GM12878 (cell line): ENCODE data around the gene CDX1. TPM values are rescaled to one million over a fixed set of nuclear protein-coding genes. Genes with fewer than 3 reads are reported as not detected.

Source experiments
- ATAC-seq: fragments of 200-7000 bp; cut with Tn5 transposase; 3 replicates; pipeline ENCODE4 v1.9.1; 2020; ENCODE audit warnings: mild to moderate bottlenecking, moderate library complexity
- BruUV-seq: library from RNA; stranded (reverse); fragments of 400-500 nt; replicated peaks from 2 replicates; lab custom pipeline; 2021; lab: Mats Ljungman, UMichigan
- CTCF ChIA-PET: fragments of 300-600 bp; sonication (Branson Sonifier 250); formaldehyde crosslinking; extraction: SDS; loops from one replicate; lab custom pipeline; 2021; ENCODE audit warnings: inconsistent platforms; lab: Yijun Ruan, JAX
- POLR2A ChIA-PET: fragments of 350-600 bp; formaldehyde crosslinking; extraction: SDS; loops from one replicate; lab custom pipeline; 2021; ENCODE audit warnings: inconsistent platforms; lab: Charles Lee
- RAD21 ChIA-PET: fragments of 300-600 bp; sonication (Branson Sonifier 250); formaldehyde crosslinking; loops from one replicate; lab custom pipeline; 2023; ENCODE audit warnings: antibody characterized with exemption; ENCODE audit not compliant: unreplicated experiment; lab: Charles Lee
- SMC1A ChIA-PET: fragments of 300-600 bp; sonication (Branson Sonifier 250); formaldehyde crosslinking; loops from one replicate; lab custom pipeline; 2023; ENCODE audit not compliant: unreplicated experiment, uncharacterized antibody; lab: Charles Lee
- DNase-seq: peaks from one replicate; pipeline ENCODE4 v3.0.0-alpha.2; 2011; ENCODE audit warnings: low read depth, low spot score
- FAIRE-seq: peaks from 3 replicates; lab custom pipeline; 2011; peaks lifted over from hg19 to GRCh38; lab: Jason Lieb, UNC
- H2AFZ ChIP-seq: 2 replicates; pipeline ENCODE4 v1.6.0; 2011; ENCODE audit warnings: low read depth, low read length, control low read depth; ENCODE audit not compliant: control insufficient read depth
- H3K27ac ChIP-seq: 2 replicates; pipeline ENCODE4 v1.5.1; 2011; ENCODE audit warnings: control low read depth; ENCODE audit not compliant: control insufficient read depth, insufficient read depth
- H3K27me3 ChIP-seq, 2 experiments: replicated peaks in 1 of 2; 2 replicates each; pipeline versions ENCODE4 v1.6.0 to v1.6.1; 2011; ENCODE audit warnings: low read length in 1 of 2; ENCODE audit not compliant: control insufficient read depth in 2 of 2, insufficient read depth in 2 of 2
- H3K36me3 ChIP-seq, 2 experiments: 2 replicates each; pipeline ENCODE4 v1.5.1; 2011; ENCODE audit warnings: low read length in 1 of 2; ENCODE audit not compliant: control insufficient read depth in 2 of 2, insufficient read depth in 2 of 2
- H3K4me1 ChIP-seq: 2 replicates; pipeline ENCODE4 v1.6.1; 2011; ENCODE audit warnings: mild to moderate bottlenecking, low read length, moderate library complexity, mixed read lengths; ENCODE audit not compliant: control insufficient read depth, insufficient read depth
- H3K4me2 ChIP-seq: 2 replicates; pipeline ENCODE4 v1.6.0; 2011; ENCODE audit warnings: control low read depth; ENCODE audit not compliant: control insufficient read depth, insufficient read depth
- H3K4me3 ChIP-seq: fragments of 200-600 bp; sonication (generic); 2 replicates; pipeline ENCODE4 v1.5.1; 2016
- H3K79me2 ChIP-seq: 2 replicates; pipeline ENCODE4 v1.6.0; 2011; ENCODE audit warnings: low read length; ENCODE audit not compliant: control insufficient read depth, insufficient read depth
- H3K9ac ChIP-seq: 2 replicates; pipeline ENCODE4 v1.8.0; 2011; ENCODE audit warnings: low read length, control low read depth, mixed read lengths; ENCODE audit not compliant: control insufficient read depth, insufficient read depth
- H3K9me3 ChIP-seq: replicated peaks from 3 replicates; pipeline ENCODE4 v1.5.1; 2011; ENCODE audit warnings: mild to moderate bottlenecking, low read length; ENCODE audit not compliant: control insufficient read depth, insufficient read depth
- H4K20me1 ChIP-seq: 2 replicates; pipeline ENCODE4 v1.6.0; 2011; ENCODE audit not compliant: control insufficient read depth, insufficient read depth
- BRCA1 ChIP-seq: IDR thresholded peaks from 2 replicates; pipeline ENCODE4 v1.6.1; 2011; ENCODE audit warnings: low read depth, low read length, improper control_type of control experiment
- ETV6 ChIP-seq, 2 experiments: fragments of 450-650 bp in 1 of 2; IDR thresholded peaks in 1 of 2; conservative IDR thresholded peaks in 1 of 2; 2 replicates each; pipeline ENCODE4 v1.6.1; 2014; ENCODE audit warnings: antibody characterized with exemption in 1 of 2, borderline replicate concordance in 1 of 2, low read depth in 1 of 2, mild to moderate bottlenecking in 1 of 2, moderate library complexity in 1 of 2
- MYB ChIP-seq: fragments of 150-350 bp; IDR thresholded peaks from 2 replicates; pipeline ENCODE4 v1.6.1; 2014; ENCODE audit warnings: mild to moderate bottlenecking, low read depth, low read length, borderline replicate concordance
- RELA ChIP-seq: fragments of 450-650 bp; IDR thresholded peaks from 2 replicates; pipeline ENCODE4 v1.8.0; 2014; ENCODE audit warnings: borderline replicate concordance; ENCODE audit not compliant: partially characterized antibody
- WGBS: methylation state at CpG from one replicate; pipeline ENCODE4 v1.1.6; 2016; ENCODE audit warnings: low lambda C conversion rate; ENCODE audit not compliant: insufficient replicate concordance, insufficient coverage; ENCODE audit errors: missing lambda C conversion rate; 5-methylcytosine and 5-hydroxymethylcytosine counted together
- in situ Hi-C: fragments of 300-500 bp; cut with MboI; formaldehyde crosslinking; loops from 9 replicates; pipeline ENCODE4 v1.14.3; 2018; ENCODE audit warnings: mixed read lengths
- intact Hi-C: fragments of 100-400 bp; cut with micrococcal nuclease; formaldehyde crosslinking; loops from one replicate; pipeline ENCODE4 v1.14.2; 2022; ENCODE audit not compliant: unreplicated experiment
- polyA plus RNA-seq, 11 experiments: library from polyadenylated mRNA; depleted of rRNA in 4 of 11; unstranded in 6 of 11; stranded (reverse) in 5 of 11; fragments of >200 nt; fragmentation: Nextera tagmentation in 4 of 11; fragmentation: Illumina TruSeq in 1 of 11; extraction: Ambion mirVana in 4 of 11; extraction: Trizol in 1 of 11; gene quantifications; 1 replicate in 1 of 11; 2 replicates in 10 of 11; pipeline versions ENCODE4 v1.2.1 to v1.2.3, GENCODE V29; 2011 to 2016; ENCODE audit warnings: inconsistent platforms in 2 of 11, missing spikeins in 2 of 11, low read depth in 1 of 11
- total RNA-seq, 4 experiments: library from RNA; depleted of rRNA in 3 of 4; stranded (reverse); fragments of >200 nt in 3 of 4; fragmentation: Illumina TruSeq in 1 of 4; extraction: Trizol in 1 of 4; gene quantifications; 2 replicates each; pipeline versions ENCODE4 v1.2.1 to v1.2.3, GENCODE V29; 2013 to 2021
- TF ChIP-seq, protein P1 (sequence below): fragments of 450-650 bp; IDR thresholded peaks from 2 replicates; pipeline ENCODE4 v1.6.1; 2017; ENCODE audit warnings: low read depth, mild to moderate bottlenecking, moderate library complexity
- TF ChIP-seq, protein P2 (sequence below): IDR thresholded peaks from 2 replicates; pipeline ENCODE4 v1.6.1; 2011; ENCODE audit warnings: mild to moderate bottlenecking, low read depth, low read length, moderate library complexity; ENCODE audit not compliant: insufficient replicate concordance

The CDX1 gene
- total and polyA plus RNA-seq, 10 of the 15 experiments (the other 5 are each of a cell fraction or from before 2014, with no cell fraction given): not detected

DNA sequence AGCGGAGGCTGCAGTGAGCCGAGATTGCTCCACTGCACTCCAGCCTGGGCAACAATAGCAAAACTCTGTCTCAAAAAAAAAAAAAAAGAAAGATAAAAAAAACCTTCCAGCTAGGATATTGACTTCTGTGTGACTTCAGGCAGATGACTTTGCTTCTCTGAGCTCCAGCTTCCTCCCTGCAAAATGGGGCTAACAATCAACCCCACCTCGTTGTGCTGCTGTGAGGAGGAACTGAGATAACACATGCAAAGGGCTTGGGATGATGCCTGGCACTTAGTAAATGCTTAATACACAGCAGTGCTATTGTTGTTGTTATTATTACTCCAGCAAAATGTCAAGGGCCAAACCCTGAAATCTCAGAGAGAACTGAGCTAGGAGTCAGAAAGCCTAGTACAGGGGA, 3.5 kb upstream of the CDX1 start:
- H3K4me1 ChIP-seq: peaks cover 9% of the 10 kb centered on the region
- H3K9ac ChIP-seq: no peak overlapping the region
- no peak overlapping the region for H3K27ac ChIP-seq
- DNase-seq: no peak
- no TSS peak for BruUV-seq
- no peak for ATAC-seq
- no peaks in the 10 kb centered on the region; a peak in 1 of 4 replicates for H3K27me3 ChIP-seq
- intact Hi-C loops: no loop called here
- ChIA-PET RAD21 (interaction anchor here (0.6 to 1.9 kb wide), 10 partner anchors 12 to 273 kb away, joined by 3 to 8 read pairs (median 4); no protein-coding TSS in a partner anchor), POLR2A (no interaction called here), CTCF (interaction anchor here (0.6 to 6.7 kb wide), 18 partner anchors 10 to 512 kb away, joined by 3 to 68 read pairs (median 4); no protein-coding TSS in a partner anchor), SMC1A (interaction anchor here (0.8 to 1.8 kb wide), 9 partner anchors 12 to 271 kb away, joined by 3 to 10 read pairs (median 3); no protein-coding TSS in a partner anchor)
- WGBS: 0% methylated on average over 1 of the region's 3 CpGs
- TF ChIP-seq RELA: no peak
- TF ChIP-seq, protein P1, sequence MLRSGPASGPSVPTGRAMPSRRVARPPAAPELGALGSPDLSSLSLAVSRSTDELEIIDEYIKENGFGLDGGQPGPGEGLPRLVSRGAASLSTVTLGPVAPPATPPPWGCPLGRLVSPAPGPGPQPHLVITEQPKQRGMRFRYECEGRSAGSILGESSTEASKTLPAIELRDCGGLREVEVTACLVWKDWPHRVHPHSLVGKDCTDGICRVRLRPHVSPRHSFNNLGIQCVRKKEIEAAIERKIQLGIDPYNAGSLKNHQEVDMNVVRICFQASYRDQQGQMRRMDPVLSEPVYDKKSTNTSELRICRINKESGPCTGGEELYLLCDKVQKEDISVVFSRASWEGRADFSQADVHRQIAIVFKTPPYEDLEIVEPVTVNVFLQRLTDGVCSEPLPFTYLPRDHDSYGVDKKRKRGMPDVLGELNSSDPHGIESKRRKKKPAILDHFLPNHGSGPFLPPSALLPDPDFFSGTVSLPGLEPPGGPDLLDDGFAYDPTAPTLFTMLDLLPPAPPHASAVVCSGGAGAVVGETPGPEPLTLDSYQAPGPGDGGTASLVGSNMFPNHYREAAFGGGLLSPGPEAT: no peak
- TF ChIP-seq BRCA1: no peak
- TF ChIP-seq, protein P2, sequence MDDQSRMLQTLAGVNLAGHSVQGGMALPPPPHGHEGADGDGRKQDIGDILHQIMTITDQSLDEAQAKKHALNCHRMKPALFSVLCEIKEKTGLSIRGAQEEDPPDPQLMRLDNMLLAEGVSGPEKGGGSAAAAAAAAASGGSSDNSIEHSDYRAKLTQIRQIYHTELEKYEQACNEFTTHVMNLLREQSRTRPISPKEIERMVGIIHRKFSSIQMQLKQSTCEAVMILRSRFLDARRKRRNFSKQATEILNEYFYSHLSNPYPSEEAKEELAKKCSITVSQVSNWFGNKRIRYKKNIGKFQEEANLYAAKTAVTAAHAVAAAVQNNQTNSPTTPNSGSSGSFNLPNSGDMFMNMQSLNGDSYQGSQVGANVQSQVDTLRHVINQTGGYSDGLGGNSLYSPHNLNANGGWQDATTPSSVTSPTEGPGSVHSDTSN: no peak
- no peak for TF ChIP-seq MYB
- no peak for TF ChIP-seq ETV6 (conservative IDR thresholded peaks at IDR 0.05 in 1 of 2, IDR thresholded peaks at IDR 0.05 in 1 of 2; ENCODE audit: borderline replicate concordance in 1 of 2, low read depth in 1 of 2)
- no peak overlapping the region for H2AFZ ChIP-seq
- in situ Hi-C loops: no loop called here
- H3K36me3 ChIP-seq: no peaks in the 10 kb centered on the region
- H3K4me2 ChIP-seq: no peak overlapping the region
- no peak overlapping the region for H3K4me3 ChIP-seq
- no peak for FAIRE-seq
- no peaks in the 10 kb centered on the region for H3K79me2 ChIP-seq
- H3K9me3 ChIP-seq: no peaks in the 10 kb centered on the region
- H4K20me1 ChIP-seq: no peaks in the 10 kb centered on the region
